Cerebellar nuclear complex (tissue), 1 donor: ENCODE measurements around the gene STH.

Experiments used
- DNase-seq, 2 experiments: peaks; one replicate each; lab custom pipeline; 2025; lab: John Stamatoyannopoulos, UW

STH gene

GRCh38 chr17:45968732-45969131, 30.3 kb upstream of the STH start:
- no peak for DNase-seq

GRCh38 chr17:45969726-45970125, 29.3 kb upstream of the STH start:
- DNase-seq: no peak

GRCh38 chr17:45970659-45971058, 28.4 kb upstream of the STH start:
- no peak for DNase-seq

- DNase-seq: no peak
These were observed 27.3 kb upstream of the STH start for GRCh38 chr17:45971698-45972141.

GRCh38 chr17:45972531-45972930, 26.5 kb upstream of the STH start:
- DNase-seq: no peak

GRCh38 chr17:45973099-45973780, 25.8 kb upstream of the STH start:
- peak in 1 of 2 experiments; percentile 18 for DNase-seq

GRCh38 chr17:45973946-45974859, 24.8 kb upstream of the STH start:
- DNase-seq: no peak

- DNase-seq: no peak
These were observed 24.0 kb upstream of the STH start for GRCh38 chr17:45974916-45975630.

GRCh38 chr17:45975640-45976295, 23.3 kb upstream of the STH start:
- DNase-seq: no peak

- DNase-seq: no peak
These were observed 22.7 kb upstream of the STH start for GRCh38 chr17:45976391-45976754.

- DNase-seq: no peak
These were observed 22.1 kb upstream of the STH start for GRCh38 chr17:45976755-45977505.

- no peak for DNase-seq
These were observed 21.6 kb upstream of the STH start for GRCh38 chr17:45977506-45977824.

- DNase-seq: no peak
These were observed 20.9 kb upstream of the STH start for GRCh38 chr17:45977976-45978626.

- no peak for DNase-seq
These were observed 19.9 kb upstream of the STH start for GRCh38 chr17:45979137-45979536.

- no peak for DNase-seq
These were observed 18.2 kb upstream of the STH start for GRCh38 chr17:45980855-45981254.

GRCh38 chr17:45981306-45981705, 17.7 kb upstream of the STH start:
- no peak for DNase-seq

- no peak for DNase-seq
These were observed 16.0 kb upstream of the STH start for GRCh38 chr17:45982791-45983613.

GRCh38 chr17:45983614-45984310, 15.3 kb upstream of the STH start:
- no peak for DNase-seq

- DNase-seq: no peak
These were observed 14.7 kb upstream of the STH start for GRCh38 chr17:45984368-45984767.
